Measurements from ENCODE around the gene MRPL20.

The MRPL20 gene

GRCh38 chr1:1373815-1374588 lies 33.1 kb downstream of the MRPL20 start:
- Histone ChIP-seq H3K36me3 (ENCODE audit: control insufficient read depth in 1 of 2, insufficient read depth in 2 of 2, low read length in 2 of 2) (peaks cover 26 to 29% of the 10 kb centered on the region in 2 experiments), H3K23ac (ENCODE audit: low read length) (no peak overlapping the region), H2BK5ac (ENCODE audit: low read depth, low read length, poor library complexity) (peak overlapping the region; percentile 96), H4K12ac (ENCODE audit: low read depth, low read length) (peak overlapping the region; percentile 98), H3K9ac (ENCODE audit: low read length) (peak overlapping the region; percentile 97), H3K9me3 (ENCODE audit: insufficient read depth, low read depth, low read length) (peaks cover 2% of the 10 kb centered on the region), H2BK120ac (ENCODE audit: insufficient read depth, low read length, poor library complexity) (peak overlapping the region; percentile 97), H3K4ac (ENCODE audit: low read depth, low read length) (peak overlapping the region; percentile 95), H3K4me2 (ENCODE audit: low read length) (peak overlapping the region; percentile 75), H3K4me3 (ENCODE audit: low read depth, low read length) (peak overlapping the region; percentile 90), H2BK12ac (ENCODE audit: low read length) (no peak overlapping the region), H2AK5ac (ENCODE audit: low read length) (peak overlapping the region; percentile 98), H3K18ac (ENCODE audit: low read length) (peak overlapping the region; percentile 98), H3K4me1 (ENCODE audit: control insufficient read depth in 1 of 2, insufficient read depth in 2 of 2, low read length in 2 of 2) (peaks cover 11 to 13% of the 10 kb centered on the region in 2 experiments), H4K91ac (ENCODE audit: low read depth, low read length) (peak overlapping the region; percentile 99), H3K27me3 (ENCODE audit: insufficient read depth, low read length) (no peaks in the 10 kb centered on the region), H3K79me1 (ENCODE audit: low read length) (peaks cover 8% of the 10 kb centered on the region), H3K79me2 (ENCODE audit: control insufficient read depth, insufficient read depth, low read length, poor library complexity) (peaks cover 13% of the 10 kb centered on the region), H4K8ac (ENCODE audit: low read depth, low read length) (peak overlapping the region; percentile 99), H3K27ac (ENCODE audit: low read depth, low read length) (no peak overlapping the region), H2AFZ (ENCODE audit: insufficient read depth, low read length, poor library complexity) (peak overlapping the region; percentile 96), H3K14ac (ENCODE audit: low read length) (peak overlapping the region; percentile 89)
- no CpG with 5 or more reads among the region's 52 CpGs for WGBS (ENCODE audit: extremely low coverage, insufficient coverage, insufficient read length)
- no peak for DNase-seq

- no CpG with 5 or more reads among the region's 26 CpGs for WGBS (ENCODE audit: extremely low coverage, insufficient coverage, insufficient read length)
- no peak for DNase-seq
- H4K91ac ChIP-seq (ENCODE audit: low read depth, low read length) = no peak overlapping the region
- no peak overlapping the region for H3K27ac ChIP-seq (ENCODE audit: low read depth, low read length)
- no peak overlapping the region for H3K9ac ChIP-seq (ENCODE audit: low read length)
- no peak overlapping the region for H3K14ac ChIP-seq (ENCODE audit: low read length)
- no peak overlapping the region for H2BK120ac ChIP-seq (ENCODE audit: insufficient read depth, low read length, poor library complexity)
- no peaks in the 10 kb centered on the region for H3K27me3 ChIP-seq (ENCODE audit: insufficient read depth, low read length)
- H3K4me1 ChIP-seq (ENCODE audit: control insufficient read depth in 1 of 2, insufficient read depth in 2 of 2, low read length in 2 of 2) = peaks cover 11 to 13% of the 10 kb centered on the region in 2 experiments
- H3K23ac ChIP-seq (ENCODE audit: low read length) = no peak overlapping the region
- no peak overlapping the region for H2AK5ac ChIP-seq (ENCODE audit: low read length)
- H3K9me3 ChIP-seq (ENCODE audit: insufficient read depth, low read depth, low read length) = peaks cover 2% of the 10 kb centered on the region
- peaks cover 26 to 29% of the 10 kb centered on the region in 2 experiments for H3K36me3 ChIP-seq (ENCODE audit: control insufficient read depth in 1 of 2, insufficient read depth in 2 of 2, low read length in 2 of 2)
- no peak overlapping the region for H3K4ac ChIP-seq (ENCODE audit: low read depth, low read length)
- no peak overlapping the region for H3K4me3 ChIP-seq (ENCODE audit: low read depth, low read length)
- H3K79me2 ChIP-seq (ENCODE audit: control insufficient read depth, insufficient read depth, low read length, poor library complexity) = peaks cover 13% of the 10 kb centered on the region
- H3K18ac ChIP-seq (ENCODE audit: low read length) = no peak overlapping the region
- no peak overlapping the region for H4K12ac ChIP-seq (ENCODE audit: low read depth, low read length)
- no peak overlapping the region for H2BK12ac ChIP-seq (ENCODE audit: low read length)
- H3K4me2 ChIP-seq (ENCODE audit: low read length) = no peak overlapping the region
- no peak overlapping the region for H2BK5ac ChIP-seq (ENCODE audit: low read depth, low read length, poor library complexity)
- peaks cover 8% of the 10 kb centered on the region for H3K79me1 ChIP-seq (ENCODE audit: low read length)
- no peak overlapping the region for H4K8ac ChIP-seq (ENCODE audit: low read depth, low read length)
- no peak overlapping the region for H2AFZ ChIP-seq (ENCODE audit: insufficient read depth, low read length, poor library complexity)
These were observed 33.9 kb downstream of the MRPL20 start for GRCh38 chr1:1373051-1373814.

- Histone ChIP-seq H2BK12ac (ENCODE audit: low read length) (no peak overlapping the region), H3K36me3 (ENCODE audit: control insufficient read depth in 1 of 2, insufficient read depth in 2 of 2, low read length in 2 of 2) (peaks cover 26 to 29% of the 10 kb centered on the region in 2 experiments), H4K12ac (ENCODE audit: low read depth, low read length) (no peak overlapping the region), H3K27me3 (ENCODE audit: insufficient read depth, low read length) (no peaks in the 10 kb centered on the region), H3K79me2 (ENCODE audit: control insufficient read depth, insufficient read depth, low read length, poor library complexity) (peaks cover 13% of the 10 kb centered on the region), H2BK120ac (ENCODE audit: insufficient read depth, low read length, poor library complexity) (no peak overlapping the region), H3K79me1 (ENCODE audit: low read length) (peaks cover 8% of the 10 kb centered on the region), H3K9me3 (ENCODE audit: insufficient read depth, low read depth, low read length) (peaks cover 5% of the 10 kb centered on the region), H3K4ac (ENCODE audit: low read depth, low read length) (no peak overlapping the region), H3K27ac (ENCODE audit: low read depth, low read length) (no peak overlapping the region), H4K91ac (ENCODE audit: low read depth, low read length) (no peak overlapping the region), H3K4me2 (ENCODE audit: low read length) (no peak overlapping the region), H2AK5ac (ENCODE audit: low read length) (no peak overlapping the region), H2AFZ (ENCODE audit: insufficient read depth, low read length, poor library complexity) (no peak overlapping the region), H3K4me3 (ENCODE audit: low read depth, low read length) (no peak overlapping the region), H3K18ac (ENCODE audit: low read length) (no peak overlapping the region), H4K8ac (ENCODE audit: low read depth, low read length) (no peak overlapping the region), H3K23ac (ENCODE audit: low read length) (no peak overlapping the region), H3K4me1 (ENCODE audit: control insufficient read depth in 1 of 2, insufficient read depth in 2 of 2, low read length in 2 of 2) (peaks cover 11 to 13% of the 10 kb centered on the region in 2 experiments), H2BK5ac (ENCODE audit: low read depth, low read length, poor library complexity) (no peak overlapping the region), H3K14ac (ENCODE audit: low read length) (no peak overlapping the region), H3K9ac (ENCODE audit: low read length) (no peak overlapping the region)
- WGBS (ENCODE audit: extremely low coverage, insufficient coverage, insufficient read length) = no CpG with 5 or more reads among the region's 26 CpGs
- peak; percentile 50 to 75 for DNase-seq
These were observed 35.1 kb downstream of the MRPL20 start for GRCh38 chr1:1371746-1372711.

- Histone ChIP-seq H2AK5ac (ENCODE audit: low read length) (no peak overlapping the region), H3K4ac (ENCODE audit: low read depth, low read length) (no peak overlapping the region), H4K8ac (ENCODE audit: low read depth, low read length) (no peak overlapping the region), H3K4me2 (ENCODE audit: low read length) (no peak overlapping the region), H3K14ac (ENCODE audit: low read length) (no peak overlapping the region), H2AFZ (ENCODE audit: insufficient read depth, low read length, poor library complexity) (no peak overlapping the region), H2BK12ac (ENCODE audit: low read length) (no peak overlapping the region), H2BK120ac (ENCODE audit: insufficient read depth, low read length, poor library complexity) (no peak overlapping the region), H2BK5ac (ENCODE audit: low read depth, low read length, poor library complexity) (no peak overlapping the region), H3K4me1 (ENCODE audit: control insufficient read depth in 1 of 2, insufficient read depth in 2 of 2, low read length in 2 of 2) (peaks cover 11 to 13% of the 10 kb centered on the region in 2 experiments), H3K36me3 (ENCODE audit: control insufficient read depth in 1 of 2, insufficient read depth in 2 of 2, low read length in 2 of 2) (peaks cover 22 to 26% of the 10 kb centered on the region in 2 experiments), H3K9me3 (ENCODE audit: insufficient read depth, low read depth, low read length) (peaks cover 6% of the 10 kb centered on the region), H4K12ac (ENCODE audit: low read depth, low read length) (peak overlapping the region; percentile 10), H3K9ac (ENCODE audit: low read length) (no peak overlapping the region), H3K79me2 (ENCODE audit: control insufficient read depth, insufficient read depth, low read length, poor library complexity) (peaks cover 13% of the 10 kb centered on the region), H3K27ac (ENCODE audit: low read depth, low read length) (no peak overlapping the region), H3K79me1 (ENCODE audit: low read length) (peaks cover 8% of the 10 kb centered on the region), H4K91ac (ENCODE audit: low read depth, low read length) (no peak overlapping the region), H3K4me3 (ENCODE audit: low read depth, low read length) (no peak overlapping the region), H3K23ac (ENCODE audit: low read length) (no peak overlapping the region), H3K18ac (ENCODE audit: low read length) (no peak overlapping the region), H3K27me3 (ENCODE audit: insufficient read depth, low read length) (no peaks in the 10 kb centered on the region)
- WGBS (ENCODE audit: extremely low coverage, insufficient coverage, insufficient read length) = no CpG with 5 or more reads among the region's 12 CpGs
- DNase-seq = no peak
These were observed 35.7 kb downstream of the MRPL20 start for GRCh38 chr1:1371364-1371745.

Data from trophoblast cell (in vitro differentiated cells and primary cell).